ENCODE measurements around the gene FRMPD4.

DNA sequence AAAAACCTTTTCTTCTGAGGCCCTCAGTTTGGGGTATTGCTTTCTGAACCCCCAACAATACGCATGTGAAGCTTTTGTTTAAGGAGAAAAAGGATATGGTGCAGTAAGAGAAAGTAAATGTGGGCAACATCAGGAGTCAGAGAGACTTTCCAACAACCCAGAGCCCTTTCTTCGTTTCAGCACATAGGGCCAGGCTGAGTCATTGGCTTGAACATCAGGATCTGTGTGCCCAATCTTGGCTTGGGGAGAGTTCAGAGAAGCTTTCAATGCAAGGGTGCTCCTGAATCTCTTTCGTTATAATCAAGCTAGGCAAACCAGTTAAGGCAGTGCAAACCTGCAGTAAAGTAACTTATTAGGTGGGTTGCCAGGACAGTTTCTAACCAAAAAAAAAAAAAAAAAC, 191.2 kb downstream of the FRMPD4 start:
- TF ChIP-seq, protein P1, sequence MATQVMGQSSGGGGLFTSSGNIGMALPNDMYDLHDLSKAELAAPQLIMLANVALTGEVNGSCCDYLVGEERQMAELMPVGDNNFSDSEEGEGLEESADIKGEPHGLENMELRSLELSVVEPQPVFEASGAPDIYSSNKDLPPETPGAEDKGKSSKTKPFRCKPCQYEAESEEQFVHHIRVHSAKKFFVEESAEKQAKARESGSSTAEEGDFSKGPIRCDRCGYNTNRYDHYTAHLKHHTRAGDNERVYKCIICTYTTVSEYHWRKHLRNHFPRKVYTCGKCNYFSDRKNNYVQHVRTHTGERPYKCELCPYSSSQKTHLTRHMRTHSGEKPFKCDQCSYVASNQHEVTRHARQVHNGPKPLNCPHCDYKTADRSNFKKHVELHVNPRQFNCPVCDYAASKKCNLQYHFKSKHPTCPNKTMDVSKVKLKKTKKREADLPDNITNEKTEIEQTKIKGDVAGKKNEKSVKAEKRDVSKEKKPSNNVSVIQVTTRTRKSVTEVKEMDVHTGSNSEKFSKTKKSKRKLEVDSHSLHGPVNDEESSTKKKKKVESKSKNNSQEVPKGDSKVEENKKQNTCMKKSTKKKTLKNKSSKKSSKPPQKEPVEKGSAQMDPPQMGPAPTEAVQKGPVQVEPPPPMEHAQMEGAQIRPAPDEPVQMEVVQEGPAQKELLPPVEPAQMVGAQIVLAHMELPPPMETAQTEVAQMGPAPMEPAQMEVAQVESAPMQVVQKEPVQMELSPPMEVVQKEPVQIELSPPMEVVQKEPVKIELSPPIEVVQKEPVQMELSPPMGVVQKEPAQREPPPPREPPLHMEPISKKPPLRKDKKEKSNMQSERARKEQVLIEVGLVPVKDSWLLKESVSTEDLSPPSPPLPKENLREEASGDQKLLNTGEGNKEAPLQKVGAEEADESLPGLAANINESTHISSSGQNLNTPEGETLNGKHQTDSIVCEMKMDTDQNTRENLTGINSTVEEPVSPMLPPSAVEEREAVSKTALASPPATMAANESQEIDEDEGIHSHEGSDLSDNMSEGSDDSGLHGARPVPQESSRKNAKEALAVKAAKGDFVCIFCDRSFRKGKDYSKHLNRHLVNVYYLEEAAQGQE (IDR thresholded peaks at IDR 0.05; ENCODE audit: unreplicated experiment), result no peak
- TF ChIP-seq, protein P2, sequence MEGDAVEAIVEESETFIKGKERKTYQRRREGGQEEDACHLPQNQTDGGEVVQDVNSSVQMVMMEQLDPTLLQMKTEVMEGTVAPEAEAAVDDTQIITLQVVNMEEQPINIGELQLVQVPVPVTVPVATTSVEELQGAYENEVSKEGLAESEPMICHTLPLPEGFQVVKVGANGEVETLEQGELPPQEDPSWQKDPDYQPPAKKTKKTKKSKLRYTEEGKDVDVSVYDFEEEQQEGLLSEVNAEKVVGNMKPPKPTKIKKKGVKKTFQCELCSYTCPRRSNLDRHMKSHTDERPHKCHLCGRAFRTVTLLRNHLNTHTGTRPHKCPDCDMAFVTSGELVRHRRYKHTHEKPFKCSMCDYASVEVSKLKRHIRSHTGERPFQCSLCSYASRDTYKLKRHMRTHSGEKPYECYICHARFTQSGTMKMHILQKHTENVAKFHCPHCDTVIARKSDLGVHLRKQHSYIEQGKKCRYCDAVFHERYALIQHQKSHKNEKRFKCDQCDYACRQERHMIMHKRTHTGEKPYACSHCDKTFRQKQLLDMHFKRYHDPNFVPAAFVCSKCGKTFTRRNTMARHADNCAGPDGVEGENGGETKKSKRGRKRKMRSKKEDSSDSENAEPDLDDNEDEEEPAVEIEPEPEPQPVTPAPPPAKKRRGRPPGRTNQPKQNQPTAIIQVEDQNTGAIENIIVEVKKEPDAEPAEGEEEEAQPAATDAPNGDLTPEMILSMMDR (conservative IDR thresholded peaks at IDR 0.05; ENCODE audit: low read depth in 2 of 2), result no peak
- no peak for TF ChIP-seq POLR2AphosphoS5 (IDR thresholded peaks at IDR 0.05; ENCODE audit: low read depth)
- TF ChIP-seq CREB1 (CRISPR knock-in tag; IDR thresholded peaks at IDR 0.05; ENCODE audit: low read depth), result no peak
- no peak for TF ChIP-seq EZH2 (IDR thresholded peaks at IDR 0.05; ENCODE audit: low read depth, unreplicated experiment)
- no peak for TF ChIP-seq EZH2phosphoT487 (IDR thresholded peaks at IDR 0.05; ENCODE audit: unreplicated experiment)
- no peak for TF ChIP-seq JUNB (IDR thresholded peaks at IDR 0.05; ENCODE audit: unreplicated experiment)

Measured in GM23338 (cell line).